ENCODE measurements around the gene CGB3. TPM values are rescaled to one million over a fixed set of nuclear protein-coding genes. Genes with fewer than 3 reads are reported as not detected.

The CGB3 gene
- total RNA-seq, 2 donors from 2014 or later = not detected

- no peaks in the 10 kb centered on the region for H3K9me3 ChIP-seq (ENCODE audit: control insufficient read depth, low read length, poor library complexity, severe bottlenecking)
- Mint-ChIP-seq H3K36me3 (ENCODE audit: low read depth) (no peaks in the 10 kb centered on the region), H3K27me3 (peaks cover 9% of the 10 kb centered on the region), H3K27ac (no peak overlapping the region), H3K4me1 (peaks cover 22% of the 10 kb centered on the region), H3K4me3 (peak overlapping the region; percentile 94)
- peak; percentile 58 to 62 (median 58) for DNase-seq
- peak; percentile 90 for ATAC-seq
These were observed 6.3 kb downstream of the CGB3 start for GRCh38 chr19:49017666-49018351.

GRCh38 chr19:49017041-49017665, 7.0 kb downstream of the CGB3 start, which contains the start of gene LHB:
Gene LHB, minus strand, starts transcription at chr19:49017091. Its CDS starts 10 bp downstream, at chr19:49017081.
- ATAC-seq (no peak), DNase-seq (no peak)
- H3K36me3 Mint-ChIP-seq (ENCODE audit: low read depth) = no peaks in the 10 kb centered on the region
- peaks cover 9% of the 10 kb centered on the region for H3K27me3 Mint-ChIP-seq
- no peak within 1 kb of the TSS for H3K27ac Mint-ChIP-seq
- peak within 1 kb of the TSS; percentile 94 for H3K4me3 Mint-ChIP-seq
- H3K9me3 ChIP-seq (ENCODE audit: control insufficient read depth, low read length, poor library complexity, severe bottlenecking) = no peaks in the 10 kb centered on the region
- peaks cover 22% of the 10 kb centered on the region for H3K4me1 Mint-ChIP-seq

- Mint-ChIP-seq H3K27ac (no peak overlapping the region), H3K36me3 (ENCODE audit: low read depth) (no peaks in the 10 kb centered on the region), H3K27me3 (peaks cover 5% of the 10 kb centered on the region), H3K4me1 (peaks cover 19% of the 10 kb centered on the region), H3K4me3 (no peak overlapping the region)
- DNase-seq (no peak), ATAC-seq (no peak)
- no peaks in the 10 kb centered on the region for H3K9me3 ChIP-seq (ENCODE audit: control insufficient read depth, low read length, poor library complexity, severe bottlenecking)
These were observed 7.9 kb downstream of the CGB3 start for GRCh38 chr19:49016067-49016839.

GRCh38 chr19:49014870-49015255, 9.3 kb downstream of the CGB3 start:
- H3K9me3 ChIP-seq (ENCODE audit: control insufficient read depth, low read length, poor library complexity, severe bottlenecking) = no peaks in the 10 kb centered on the region
- ATAC-seq = no peak
- Mint-ChIP-seq H3K27ac (no peak overlapping the region), H3K27me3 (no peaks in the 10 kb centered on the region), H3K36me3 (ENCODE audit: low read depth) (peaks cover 2% of the 10 kb centered on the region), H3K4me1 (peaks cover 11% of the 10 kb centered on the region), H3K4me3 (no peak overlapping the region)
- no peak for DNase-seq

DNA sequence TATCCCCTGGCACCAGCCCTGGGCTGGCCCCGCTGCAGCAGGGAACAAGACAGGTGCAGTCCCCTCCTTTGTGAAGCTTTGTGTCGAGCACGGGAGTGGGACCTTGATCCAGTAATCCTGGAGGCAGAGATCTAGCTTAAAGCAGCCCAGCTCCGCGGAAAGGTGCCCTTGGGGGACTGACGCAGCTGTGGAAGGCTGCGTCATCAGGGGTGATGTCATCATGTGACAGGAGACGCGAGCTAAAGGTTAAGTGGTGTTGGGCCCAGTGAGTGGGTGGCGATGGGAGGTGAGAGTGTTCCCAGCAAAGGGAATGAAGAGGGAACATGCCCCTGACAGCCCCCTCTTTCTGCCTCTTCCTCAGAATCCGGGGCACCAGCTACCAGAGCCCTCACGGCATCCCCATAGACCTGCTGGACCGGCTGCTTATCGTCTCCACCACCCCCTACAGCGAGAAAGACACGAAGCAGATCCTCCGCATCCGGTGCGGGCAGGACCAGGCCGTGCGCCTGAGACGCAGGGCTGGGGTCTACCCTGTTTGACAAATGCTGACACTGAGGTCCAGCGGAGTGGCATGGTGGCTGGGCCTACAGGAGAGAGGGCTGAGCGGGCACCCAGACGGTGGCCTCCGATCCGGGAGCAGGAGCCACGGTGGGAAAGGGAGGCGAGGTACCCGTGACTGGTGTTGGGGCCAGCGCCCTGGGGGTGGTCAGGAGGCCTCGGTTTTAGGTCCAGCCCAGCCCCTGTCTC, 9.8 kb downstream of the CGB3 start:
- Mint-ChIP-seq H3K27ac (no peak overlapping the region), H3K4me3 (no peak overlapping the region), H3K4me1 (peaks cover 10% of the 10 kb centered on the region), H3K27me3 (no peaks in the 10 kb centered on the region), H3K36me3 (ENCODE audit: low read depth) (peaks cover 2% of the 10 kb centered on the region)
- no peaks in the 10 kb centered on the region for H3K9me3 ChIP-seq (ENCODE audit: control insufficient read depth, low read length, poor library complexity, severe bottlenecking)
- ATAC-seq = no peak
- no peak for DNase-seq

GRCh38 chr19:49011194-49011593, 12.9 kb downstream of the CGB3 start:
- no peaks in the 10 kb centered on the region for H3K27me3 Mint-ChIP-seq
- no peak overlapping the region for H3K4me3 Mint-ChIP-seq
- DNase-seq (no peak), ATAC-seq (no peak)
- H3K27ac Mint-ChIP-seq = no peak overlapping the region
- peaks cover 2% of the 10 kb centered on the region for H3K36me3 Mint-ChIP-seq (ENCODE audit: low read depth)
- no peaks in the 10 kb centered on the region for H3K9me3 ChIP-seq (ENCODE audit: control insufficient read depth, low read length, poor library complexity, severe bottlenecking)
- H3K4me1 Mint-ChIP-seq = no peaks in the 10 kb centered on the region

GRCh38 chr19:49010453-49010852, 13.7 kb downstream of the CGB3 start:
- H3K9me3 ChIP-seq (ENCODE audit: control insufficient read depth, low read length, poor library complexity, severe bottlenecking) = no peaks in the 10 kb centered on the region
- DNase-seq = no peak
- H3K27me3 Mint-ChIP-seq = no peaks in the 10 kb centered on the region
- H3K4me1 Mint-ChIP-seq = no peaks in the 10 kb centered on the region
- no peak for ATAC-seq
- H3K4me3 Mint-ChIP-seq = no peak overlapping the region
- peaks cover 2% of the 10 kb centered on the region for H3K36me3 Mint-ChIP-seq (ENCODE audit: low read depth)
- no peak overlapping the region for H3K27ac Mint-ChIP-seq

GRCh38 chr19:49009828-49010227, 14.3 kb downstream of the CGB3 start:
- Mint-ChIP-seq H3K27ac (no peak overlapping the region), H3K4me3 (no peak overlapping the region), H3K36me3 (ENCODE audit: low read depth) (peaks cover 2% of the 10 kb centered on the region), H3K27me3 (no peaks in the 10 kb centered on the region), H3K4me1 (no peaks in the 10 kb centered on the region)
- H3K9me3 ChIP-seq (ENCODE audit: control insufficient read depth, low read length, poor library complexity, severe bottlenecking) = no peaks in the 10 kb centered on the region
- ATAC-seq (no peak), DNase-seq (no peak)

DNA sequence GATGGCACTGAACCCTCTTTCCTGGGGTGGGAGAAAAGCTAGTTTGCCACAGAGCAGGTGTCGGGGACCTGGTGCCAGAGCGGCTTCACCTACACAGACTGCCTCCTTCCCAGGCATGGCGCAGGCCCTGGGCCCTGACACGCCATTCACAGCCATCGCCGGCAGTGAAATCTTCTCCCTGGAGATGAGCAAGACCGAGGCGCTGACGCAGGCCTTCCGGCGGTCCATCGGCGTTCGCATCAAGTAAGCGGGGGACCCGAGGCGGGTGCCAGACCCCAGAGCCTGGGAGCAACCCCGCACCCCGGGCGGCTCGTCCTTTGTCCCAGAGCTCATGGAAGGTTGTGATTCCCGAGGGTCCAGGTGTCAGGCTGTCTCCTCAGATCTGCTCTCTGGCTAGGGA, 17.2 kb downstream of the CGB3 start:
- Mint-ChIP-seq H3K27ac (no peak overlapping the region), H3K4me1 (no peaks in the 10 kb centered on the region), H3K27me3 (no peaks in the 10 kb centered on the region), H3K36me3 (ENCODE audit: low read depth) (peaks cover 2% of the 10 kb centered on the region), H3K4me3 (no peak overlapping the region)
- no peak for DNase-seq
- ATAC-seq = no peak
- no peaks in the 10 kb centered on the region for H3K9me3 ChIP-seq (ENCODE audit: control insufficient read depth, low read length, poor library complexity, severe bottlenecking)

GRCh38 chr19:49004964-49005614, 19.0 kb downstream of the CGB3 start:
- no peak overlapping the region for H3K4me3 Mint-ChIP-seq
- H3K27ac Mint-ChIP-seq = no peak overlapping the region
- DNase-seq = no peak
- ATAC-seq = no peak
- H3K4me1 Mint-ChIP-seq = no peaks in the 10 kb centered on the region
- no peaks in the 10 kb centered on the region for H3K36me3 Mint-ChIP-seq (ENCODE audit: low read depth)
- H3K9me3 ChIP-seq (ENCODE audit: control insufficient read depth, low read length, poor library complexity, severe bottlenecking) = no peaks in the 10 kb centered on the region
- H3K27me3 Mint-ChIP-seq = no peaks in the 10 kb centered on the region

GRCh38 chr19:49004133-49004532, 20.0 kb downstream of the CGB3 start:
- DNase-seq = no peak
- no peaks in the 10 kb centered on the region for H3K27me3 Mint-ChIP-seq
- no peak overlapping the region for H3K27ac Mint-ChIP-seq
- H3K4me1 Mint-ChIP-seq = peaks cover 5% of the 10 kb centered on the region
- no peaks in the 10 kb centered on the region for H3K9me3 ChIP-seq (ENCODE audit: control insufficient read depth, low read length, poor library complexity, severe bottlenecking)
- no peaks in the 10 kb centered on the region for H3K36me3 Mint-ChIP-seq (ENCODE audit: low read depth)
- no peak for ATAC-seq
- H3K4me3 Mint-ChIP-seq = no peak overlapping the region

DNA sequence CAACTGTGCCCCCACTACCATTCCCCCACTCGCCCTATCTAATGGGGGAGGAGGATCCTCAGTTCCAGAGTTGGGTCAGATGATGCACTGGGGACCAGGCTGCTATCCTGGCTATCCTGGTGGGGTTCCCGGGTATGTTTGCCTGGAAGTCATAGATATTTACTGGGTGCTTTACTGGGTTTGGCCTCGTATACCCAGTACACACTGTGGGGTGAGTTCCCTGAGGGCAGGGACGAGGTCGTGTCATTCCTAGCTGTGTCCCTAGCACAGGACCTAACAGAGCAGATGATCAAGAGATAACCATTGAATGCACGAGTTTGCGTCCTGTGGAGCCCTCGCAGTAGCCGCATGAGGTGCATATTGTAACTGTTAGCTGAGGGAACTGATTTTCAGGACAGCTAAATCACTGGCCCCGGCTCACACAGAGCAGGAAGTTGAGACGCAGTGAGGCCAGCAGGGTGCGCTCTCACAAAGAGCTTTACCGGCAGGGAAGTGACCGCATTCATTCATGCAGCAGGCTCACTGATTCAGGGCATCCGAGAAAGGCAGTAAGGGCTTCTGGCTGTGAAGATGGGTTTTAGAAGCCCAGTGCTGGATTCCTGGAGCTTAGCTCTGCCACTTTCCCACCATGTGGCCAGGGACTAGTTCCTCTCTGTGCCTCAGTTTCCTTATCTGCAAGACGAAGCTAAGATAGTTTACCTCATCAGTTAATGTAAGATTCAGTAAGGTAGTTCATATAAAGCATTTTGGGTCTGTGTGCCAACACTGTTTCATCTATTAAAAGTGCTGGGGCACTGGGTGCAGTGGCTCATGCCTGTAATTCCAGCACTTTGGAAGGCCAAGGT, 24.4 kb downstream of the CGB3 start:
- H3K9me3 ChIP-seq (ENCODE audit: control insufficient read depth, low read length, poor library complexity, severe bottlenecking) = no peaks in the 10 kb centered on the region
- peak; percentile 50 to 69 (median 53) for DNase-seq
- H3K36me3 Mint-ChIP-seq (ENCODE audit: low read depth) = no peaks in the 10 kb centered on the region
- ATAC-seq = peak; percentile 96
- H3K27me3 Mint-ChIP-seq = no peaks in the 10 kb centered on the region
- H3K4me1 Mint-ChIP-seq = peaks cover 17% of the 10 kb centered on the region
- H3K4me3 Mint-ChIP-seq = no peak overlapping the region
- H3K27ac Mint-ChIP-seq = no peak overlapping the region
